OCI-M2 (cell line): ENCODE results near the gene ME3.
"Not testable (repeated sequence)": the region's sequence is repeated elsewhere in the genome, so short reads cannot be mapped to it uniquely, and the experiment has no call there.

ENCODE experiments used
- DNase-seq: peaks from one replicate; lab custom pipeline; 2025; ENCODE audit not compliant: unreplicated experiment; lab: John Stamatoyannopoulos, UW

The ME3 gene

DNA sequence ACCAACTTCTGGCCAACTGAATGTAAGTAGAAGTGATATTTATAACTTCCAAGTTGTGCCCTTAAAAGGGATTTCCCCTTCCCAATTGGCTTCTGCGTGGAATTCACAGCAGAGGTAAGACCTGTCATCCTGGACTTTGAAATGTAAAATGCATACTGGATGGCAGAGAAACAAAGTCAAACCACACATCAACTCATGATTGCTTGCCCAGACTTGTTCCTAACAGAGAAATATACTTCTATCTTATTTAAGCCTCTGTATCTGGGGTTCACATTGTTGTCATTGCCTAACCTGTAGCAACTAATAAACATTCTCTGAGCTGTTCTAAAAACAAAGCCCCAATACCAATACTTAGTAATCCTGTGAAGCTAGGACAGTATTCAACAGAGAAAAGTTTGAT lies 6.2 kb downstream of the ME3 start:
- no peak for DNase-seq

DNA sequence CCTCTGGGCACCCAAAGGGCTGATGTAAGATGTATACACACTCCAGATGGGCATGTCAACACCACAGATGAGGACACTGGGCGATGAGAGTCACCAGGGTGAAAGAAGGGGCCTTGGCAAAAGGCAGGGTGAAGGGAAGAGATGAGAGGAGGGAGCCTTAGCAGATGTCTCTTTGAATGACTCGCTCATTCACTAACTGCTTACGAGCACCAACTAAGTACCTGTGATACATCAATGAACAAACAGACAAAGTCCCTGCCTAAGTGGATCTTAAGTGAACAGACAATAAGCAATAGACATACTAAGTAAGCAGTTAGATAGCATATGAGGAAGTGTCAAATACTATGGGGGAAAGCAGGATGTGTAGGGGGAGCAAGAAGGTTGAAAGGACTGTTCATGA lies 7.5 kb downstream of the ME3 start:
- DNase-seq: no peak

DNA sequence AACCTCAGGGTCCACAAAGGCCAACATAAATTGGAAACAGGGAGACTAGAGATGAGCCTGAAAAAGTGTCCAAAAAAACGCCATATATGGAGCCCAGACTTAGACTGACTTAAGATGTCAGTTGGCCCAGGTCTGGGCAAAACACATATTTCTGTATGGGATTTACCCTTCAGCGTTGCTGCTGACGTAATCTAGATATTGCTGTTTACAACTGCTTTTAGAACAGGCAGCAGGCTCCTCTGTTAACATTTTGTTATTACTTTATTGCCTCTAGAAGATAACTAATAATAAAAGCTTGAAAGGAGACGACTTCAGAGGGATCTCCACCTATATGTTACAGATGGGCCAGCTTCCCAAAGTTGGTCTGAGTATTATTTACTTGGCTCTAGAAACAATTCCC lies 8.7 kb downstream of the ME3 start:
- DNase-seq: no peak

DNA sequence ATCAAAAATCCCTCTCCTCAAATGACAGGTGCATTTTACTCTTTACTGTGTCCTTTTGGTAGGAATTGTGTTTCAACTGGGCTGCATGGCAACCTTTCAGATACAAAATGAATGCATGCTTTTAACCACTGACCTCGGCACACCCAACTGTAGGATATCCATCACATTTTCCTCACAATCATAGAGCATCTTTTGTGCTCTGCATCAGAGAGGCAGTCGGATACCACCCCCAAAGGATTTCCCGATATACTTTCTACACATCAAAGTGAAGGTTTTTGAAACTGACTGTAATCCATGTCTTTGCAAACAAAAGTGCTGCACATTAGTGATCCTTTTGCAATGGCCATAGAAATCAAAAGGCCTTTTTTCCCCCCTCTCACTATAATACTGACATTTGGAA lies 9.1 kb downstream of the ME3 start:
- no peak for DNase-seq

DNA sequence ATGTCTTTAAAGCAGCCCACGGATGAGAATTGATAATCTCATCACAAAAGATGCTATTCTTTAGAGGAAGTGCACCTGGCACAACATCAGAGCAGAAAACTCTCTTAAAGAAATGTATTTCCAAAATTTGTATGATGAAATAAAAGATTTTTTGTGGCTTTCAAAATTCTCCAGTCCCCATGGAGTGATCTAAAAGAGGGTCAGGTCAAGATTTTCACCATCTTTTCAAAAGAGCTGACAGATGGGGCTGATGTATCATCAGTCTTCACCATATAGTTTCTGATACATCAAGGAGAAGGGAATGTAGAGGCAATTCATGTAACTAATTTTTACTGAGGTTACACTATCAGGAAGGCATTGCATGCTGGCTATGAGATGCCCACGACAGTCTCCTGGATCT lies 11.7 kb downstream of the ME3 start:
- DNase-seq: no peak

DNA sequence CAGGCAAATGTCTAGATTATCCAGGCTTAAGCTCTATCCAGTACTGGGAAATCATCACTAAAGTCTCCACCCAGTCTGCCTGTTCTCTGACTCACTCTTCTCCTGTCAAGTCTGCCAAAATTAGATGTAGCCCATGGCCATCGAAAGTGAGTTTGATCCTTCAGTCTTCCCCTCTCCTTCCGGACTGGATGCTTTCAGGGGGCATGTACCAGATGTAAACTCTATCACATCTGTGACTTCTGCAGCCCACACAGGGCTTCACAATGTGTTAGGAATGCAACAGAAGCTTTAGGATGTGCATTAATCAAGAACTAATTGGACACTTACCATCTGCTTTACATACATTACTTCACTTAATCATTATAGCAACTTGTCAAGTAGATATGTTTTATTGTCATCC lies 12.3 kb downstream of the ME3 start:
- DNase-seq: no peak

DNA sequence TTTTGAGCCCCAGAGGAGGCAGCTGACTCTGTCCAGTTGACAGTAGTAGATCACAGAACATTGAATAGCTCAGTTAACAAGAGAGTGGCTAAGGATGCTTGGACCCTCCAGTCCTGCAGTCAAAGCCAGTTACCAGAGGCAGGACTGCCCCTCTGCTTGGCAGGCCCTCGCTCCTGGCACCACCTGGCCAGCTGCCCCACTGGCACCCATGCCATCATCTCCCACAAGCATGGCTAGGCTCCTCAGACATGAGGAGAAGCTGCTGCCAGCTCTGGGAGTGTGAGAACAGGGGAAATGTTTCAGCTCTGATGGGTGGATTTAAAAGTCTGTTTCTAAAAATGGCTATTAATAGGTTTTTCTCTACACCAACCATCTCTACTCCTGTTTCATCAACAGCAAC lies 13.9 kb downstream of the ME3 start:
- DNase-seq: no peak

DNA sequence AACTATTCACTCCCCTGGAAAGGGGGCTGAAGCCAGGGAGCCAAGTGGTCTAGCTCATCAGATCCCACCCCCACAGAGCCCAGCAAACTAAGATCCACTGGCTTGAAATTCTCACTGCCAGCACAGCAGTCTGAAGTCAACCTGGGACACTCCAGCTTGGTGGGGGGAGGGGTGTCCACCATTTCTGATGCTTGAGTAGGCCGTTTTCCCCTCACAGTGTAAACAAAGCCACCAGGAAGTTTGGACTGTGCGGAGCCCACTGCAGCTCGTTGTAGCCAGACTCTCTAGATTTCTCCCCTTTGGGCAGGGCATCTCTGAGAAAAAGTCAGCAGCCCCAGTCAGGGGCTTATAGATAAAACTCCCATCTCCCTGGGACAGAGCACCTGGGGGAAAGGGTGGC lies 27.2 kb downstream of the ME3 start:
- not testable (repeated sequence) for DNase-seq

DNA sequence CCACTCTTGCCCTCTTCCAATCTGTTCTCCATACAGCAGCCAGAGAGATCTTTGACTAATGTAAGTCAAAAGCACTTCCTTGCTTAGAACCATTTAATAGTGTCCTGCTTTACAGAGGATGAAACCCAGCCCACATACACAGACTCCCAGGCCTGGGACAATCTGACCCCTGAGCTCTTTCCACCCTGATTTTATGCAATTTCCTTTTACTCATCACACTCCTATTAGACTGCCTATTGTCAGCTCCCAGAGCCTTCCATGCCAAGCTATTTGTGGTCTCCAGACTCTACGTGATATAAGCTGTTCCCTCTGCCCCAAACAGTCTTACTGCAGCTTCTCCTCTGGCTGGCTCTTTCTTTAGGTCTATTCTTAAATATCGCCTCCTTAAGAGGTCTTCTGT lies 28.1 kb downstream of the ME3 start:
- no peak for DNase-seq

DNA sequence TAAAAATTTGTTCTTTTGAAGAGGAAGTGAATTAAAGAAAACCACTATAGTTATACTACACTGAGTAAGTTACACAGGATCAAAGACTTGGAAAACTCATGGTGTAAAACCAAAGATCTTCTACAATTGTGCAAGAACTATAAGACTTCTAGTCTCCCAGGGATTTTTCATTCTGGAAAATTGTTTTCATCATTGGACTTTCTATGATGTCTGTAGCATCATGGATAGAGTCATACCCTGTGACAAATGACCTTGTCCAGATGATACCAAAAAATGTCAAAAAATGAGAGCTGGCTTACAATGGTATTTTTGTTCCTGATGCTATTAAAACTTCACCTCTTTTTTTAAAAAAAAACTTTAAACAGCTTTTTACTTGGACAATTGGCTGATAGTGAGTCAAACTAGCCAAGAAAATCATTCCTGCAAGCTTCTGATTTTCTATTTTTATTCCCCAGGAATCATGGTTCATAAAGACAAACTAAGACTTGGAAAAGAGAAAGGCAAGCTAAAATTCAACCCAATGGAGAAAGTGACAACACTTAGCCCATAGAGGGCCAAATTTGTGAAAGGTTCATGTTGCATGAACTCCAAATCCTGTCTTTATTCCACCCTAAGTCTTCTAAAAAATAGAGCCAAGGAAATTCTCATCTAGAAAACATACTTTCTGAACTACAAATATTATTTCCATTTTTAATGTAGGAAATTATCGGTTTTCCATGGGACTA lies 30.7 kb downstream of the ME3 start:
- DNase-seq: no peak

DNA sequence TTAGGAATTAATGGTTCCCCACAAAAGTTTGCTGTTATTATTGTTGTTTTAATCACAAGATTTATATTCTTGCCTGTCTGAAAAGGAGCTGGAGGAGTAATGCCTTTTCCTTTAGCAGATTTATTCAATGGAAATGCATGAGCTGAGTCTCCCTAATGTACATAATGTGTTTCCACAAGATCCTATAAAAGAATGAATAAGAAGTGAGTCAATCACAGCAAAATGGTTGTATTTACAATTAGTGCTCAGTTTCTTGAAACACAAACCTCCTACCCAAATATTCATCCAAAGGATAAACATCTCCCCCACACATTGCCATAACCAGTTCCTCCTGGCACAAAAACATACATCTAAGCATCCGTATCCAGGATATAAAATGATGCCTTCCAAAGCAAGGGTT lies 33.3 kb downstream of the ME3 start:
- no peak for DNase-seq

DNA sequence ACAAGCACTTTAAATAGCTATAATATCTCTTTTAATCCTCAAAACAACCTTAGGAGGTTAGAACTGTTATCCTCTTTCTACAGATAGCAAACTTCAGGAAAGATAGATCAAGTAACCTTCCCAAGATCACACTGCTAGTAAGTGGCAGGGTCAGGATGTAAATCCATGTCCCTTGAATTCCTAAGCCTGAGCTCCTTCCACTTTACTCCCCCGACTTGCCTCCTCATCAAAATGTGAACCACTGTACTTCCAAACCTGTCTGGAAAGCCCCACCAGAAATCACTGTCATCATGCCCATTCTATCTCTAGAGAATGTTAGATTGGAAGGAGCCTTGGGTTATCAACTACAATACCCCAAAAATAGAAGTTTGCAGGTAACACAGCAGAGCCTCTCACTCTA lies 33.7 kb downstream of the ME3 start:
- no peak for DNase-seq

DNA sequence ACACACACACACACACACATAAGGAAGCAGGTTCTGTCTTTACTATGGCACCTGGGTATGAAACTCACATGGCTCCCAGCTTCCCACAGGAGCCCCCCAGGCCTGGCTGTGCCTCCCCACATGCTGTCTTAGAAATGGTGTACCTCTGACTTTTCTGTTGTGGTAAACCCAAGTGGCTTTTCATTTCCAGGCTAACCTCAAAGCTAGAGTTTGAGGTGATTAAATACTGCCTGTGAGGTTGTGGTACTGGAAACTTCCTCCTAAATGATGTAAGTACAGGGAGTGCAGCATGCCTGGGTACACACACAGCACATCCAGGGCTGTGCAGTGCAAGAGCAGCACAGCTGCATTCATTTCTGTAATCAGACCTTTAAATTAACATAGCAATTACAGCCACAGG lies 34.4 kb downstream of the ME3 start:
- DNase-seq: no peak

DNA sequence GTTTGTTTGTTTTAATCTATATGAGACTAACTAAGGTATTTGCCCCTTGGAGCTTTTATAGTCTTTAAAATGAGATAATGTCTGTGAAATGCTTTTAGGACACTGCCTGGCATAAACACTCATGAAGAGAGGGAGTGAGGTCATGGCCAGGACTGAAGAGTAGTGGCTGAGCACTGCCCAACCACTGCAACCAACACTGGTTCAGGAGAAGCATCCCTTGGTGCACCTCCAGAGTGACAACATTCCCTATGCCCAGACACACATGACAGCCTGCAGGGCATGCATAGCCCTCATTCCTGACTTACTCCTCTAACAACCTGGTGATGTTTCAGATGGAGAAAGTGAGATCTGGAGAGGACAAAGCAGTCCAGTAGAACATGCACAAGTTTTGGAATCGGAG lies 36.1 kb downstream of the ME3 start:
- no peak for DNase-seq

DNA sequence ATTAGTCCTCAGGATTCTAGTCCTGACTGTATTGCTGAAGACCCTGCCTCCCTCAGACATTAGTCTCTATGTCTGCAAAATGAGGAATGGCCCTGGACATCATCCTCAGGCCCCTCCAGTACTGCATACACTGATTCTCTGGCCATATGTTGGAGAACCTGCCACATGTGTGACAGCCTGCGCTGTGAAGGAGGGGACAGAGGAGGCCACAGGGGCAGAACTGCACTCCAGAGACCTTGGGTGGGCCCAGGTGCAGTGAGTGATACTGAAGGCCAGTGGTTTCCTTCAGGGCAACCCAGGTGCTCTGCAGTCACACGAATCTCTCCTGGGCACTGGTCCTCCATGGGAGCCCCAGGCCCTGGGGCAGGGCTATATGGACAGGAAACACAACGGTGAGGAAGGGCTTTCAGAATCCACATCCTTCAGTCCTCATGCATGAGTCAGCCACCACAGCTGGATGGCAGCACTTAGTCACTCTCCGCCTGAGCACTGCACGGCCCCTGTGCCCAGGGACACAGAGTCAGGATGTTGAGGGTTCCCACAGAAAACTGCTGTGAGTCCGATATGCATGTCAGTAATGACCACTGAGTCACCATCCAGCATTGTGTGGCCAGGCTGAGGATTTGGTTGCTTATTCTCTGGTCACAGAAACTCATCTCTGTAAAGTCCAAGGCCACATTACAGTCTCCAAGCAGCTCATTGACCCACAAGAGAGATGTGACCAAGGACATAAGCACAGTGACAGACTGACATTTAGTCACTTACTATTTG lies 39.7 kb downstream of the ME3 start:
- DNase-seq: no peak

DNA sequence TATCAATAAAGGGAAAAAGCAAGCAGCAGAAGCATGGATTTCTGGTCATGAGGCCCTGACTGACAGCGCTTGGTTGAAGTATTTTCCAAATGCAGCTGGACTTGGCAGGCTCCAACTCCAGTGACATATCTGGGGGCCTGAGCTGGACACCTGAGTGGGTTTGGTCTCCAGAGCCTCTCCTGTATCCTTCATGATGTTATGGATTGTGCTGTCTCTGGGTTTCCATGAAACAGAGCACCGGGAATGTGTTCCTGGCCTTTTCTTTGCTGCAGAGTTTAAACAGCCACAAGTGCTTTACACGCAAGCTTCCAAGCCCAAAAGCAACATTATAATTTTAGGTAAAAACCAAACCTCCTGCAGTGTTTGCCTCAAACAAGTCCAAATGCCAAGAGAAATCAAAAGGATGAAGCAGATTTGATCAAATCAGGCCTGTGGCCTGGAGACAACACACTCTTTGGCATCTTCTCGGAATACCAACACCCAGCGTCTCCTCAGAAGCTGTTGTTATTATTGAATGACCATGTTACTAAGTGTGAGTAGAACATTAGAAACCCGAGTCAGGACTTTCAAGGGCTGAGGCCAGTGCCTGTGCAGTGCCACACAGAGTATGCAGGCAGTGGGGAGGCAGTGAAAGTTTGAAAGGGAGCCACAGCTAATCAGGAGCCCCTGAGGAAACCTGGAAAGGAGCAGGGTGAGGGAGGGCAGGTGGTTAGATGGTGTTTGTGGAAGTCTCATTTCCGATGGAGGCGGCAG lies 42.0 kb downstream of the ME3 start:
- no peak for DNase-seq

DNA sequence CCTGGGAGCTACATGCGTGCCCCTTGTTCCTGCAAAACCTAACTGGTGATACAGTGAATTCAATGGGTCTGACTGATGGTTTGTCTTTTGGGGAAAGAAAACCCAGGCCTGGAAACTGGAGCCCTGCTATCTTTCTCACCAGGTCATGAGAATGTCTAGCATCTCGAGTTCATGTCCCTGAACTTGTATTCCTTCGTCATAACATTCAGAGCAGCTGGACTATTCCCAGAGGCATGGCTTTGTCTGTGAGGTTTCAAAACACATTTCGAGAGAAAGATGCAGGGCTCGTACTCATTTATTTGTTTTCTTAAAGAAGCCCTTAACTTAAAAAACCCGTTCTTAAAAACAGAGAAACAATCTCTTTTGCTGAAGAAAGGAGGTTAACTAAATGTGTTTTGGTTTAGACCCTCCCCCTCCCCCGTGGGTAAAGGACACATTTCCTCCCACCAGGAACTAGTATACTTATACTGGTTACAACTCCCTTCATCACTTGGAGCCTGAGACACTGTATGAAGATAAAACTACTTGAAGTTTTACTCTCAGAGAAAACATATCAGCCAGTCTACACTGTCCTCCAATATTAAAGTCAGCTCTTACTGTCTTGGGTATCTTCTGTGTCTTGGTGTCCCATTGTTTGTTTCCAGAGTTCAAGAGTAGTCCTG lies 43.2 kb downstream of the ME3 start:
- DNase-seq: no peak

DNA sequence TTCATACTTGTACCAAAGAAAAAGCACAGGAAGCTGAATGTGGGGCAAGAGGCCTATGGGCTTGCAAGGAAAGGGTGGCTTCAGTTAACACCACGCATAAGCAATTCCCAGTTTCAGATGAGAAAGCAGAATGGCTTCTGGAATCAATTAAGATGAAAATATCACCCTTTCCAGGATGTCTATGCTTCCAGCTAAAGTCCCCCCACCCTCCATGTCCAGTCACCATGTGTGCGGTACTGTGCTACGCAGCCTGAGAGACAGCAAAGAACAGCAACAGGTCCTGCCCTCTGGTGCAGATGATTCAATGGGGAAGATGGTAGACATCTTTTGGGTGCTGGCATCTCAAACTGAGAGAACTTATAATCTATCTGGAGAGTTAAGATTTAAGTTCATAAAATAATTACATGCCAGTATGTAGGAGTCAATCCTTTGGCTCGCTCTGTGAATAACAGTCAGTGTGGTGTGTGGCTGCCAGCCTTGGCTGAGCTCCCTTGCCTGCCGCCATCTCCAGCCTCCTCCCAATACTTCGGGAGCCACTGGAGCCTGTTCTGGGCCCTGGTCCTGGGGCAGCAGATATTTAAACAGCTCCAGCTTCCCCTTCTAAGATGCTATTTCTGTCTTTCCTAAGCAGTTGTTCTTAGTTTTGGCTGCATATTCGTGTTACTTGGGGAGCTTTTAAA lies 44.5 kb downstream of the ME3 start:
- DNase-seq: no peak

DNA sequence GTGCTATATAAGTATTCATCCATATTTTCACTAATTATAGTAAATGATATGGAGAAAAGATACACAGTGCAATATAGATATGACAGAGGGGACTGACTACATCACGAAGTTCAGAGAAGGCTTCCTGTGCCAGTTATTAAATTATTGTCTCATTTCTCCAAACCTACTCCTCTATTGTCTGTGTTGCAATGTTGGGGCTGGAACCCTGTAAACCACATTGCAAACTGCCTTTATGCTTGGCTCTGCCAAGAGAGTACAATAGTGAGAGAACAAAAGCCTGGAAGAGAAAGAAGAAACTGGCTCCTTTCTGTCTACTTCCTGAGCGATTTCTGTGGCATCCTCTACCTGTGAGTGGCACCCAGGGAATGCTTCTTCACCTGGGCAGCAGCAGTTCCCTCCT lies 46.4 kb downstream of the ME3 start:
- no peak for DNase-seq

DNA sequence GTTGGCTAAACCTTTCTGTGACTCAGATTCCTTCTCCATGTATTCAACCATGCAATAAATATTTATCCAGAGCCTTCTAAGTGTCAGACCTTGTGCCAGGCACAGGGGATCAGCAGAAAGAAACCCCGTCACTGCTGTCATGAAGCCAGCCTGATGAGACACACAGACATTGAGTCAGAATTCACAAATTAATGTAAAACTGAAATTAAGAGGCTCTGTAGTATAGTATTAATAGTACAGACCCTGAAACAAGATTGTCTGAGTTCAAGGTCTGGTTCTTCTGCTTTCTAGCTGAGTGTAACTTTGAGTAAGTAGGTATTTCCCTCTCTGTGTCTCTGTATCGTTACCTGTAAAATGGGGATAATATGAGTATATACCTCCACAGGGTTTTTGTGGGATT lies 46.9 kb downstream of the ME3 start:
- DNase-seq: no peak

DNA sequence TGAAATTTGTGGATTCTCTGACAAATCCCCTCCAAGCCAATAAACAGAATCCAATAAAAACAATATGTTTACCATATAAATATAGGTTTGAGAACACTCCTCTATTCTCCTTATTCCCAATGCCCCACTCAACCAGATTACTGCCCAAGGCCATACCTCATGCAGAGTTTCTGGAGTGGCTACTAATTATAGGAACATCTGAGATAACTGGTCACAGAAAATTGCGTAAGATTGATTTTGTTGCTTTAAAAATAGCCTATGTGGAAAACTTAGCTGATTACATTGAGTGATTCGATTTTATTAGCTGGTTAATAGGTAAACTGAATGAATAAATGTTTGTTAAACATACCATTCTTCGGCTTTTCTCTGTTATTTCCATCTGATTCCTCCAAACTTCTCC lies 48.0 kb downstream of the ME3 start:
- DNase-seq: no peak
